ENCODE measurements around the gene CCDC182. TPM values are rescaled to one million over a fixed set of nuclear protein-coding genes. Genes with fewer than 3 reads are reported as not detected.
A peak's percentile ranks its signal among the peaks of the same experiment; 100 is the strongest.

CCDC182 gene
- total and polyA plus RNA-seq, 2 donors = 0.05 TPM; not detected in 1

- peak in 6 of 9 donors; percentile 21 to 66 (median 38) for DNase-seq (ENCODE audit: low read depth in 6 of 9, low spot score in 9 of 9)
- WGBS = 87% methylated on average over 1 of the region's 1 CpG
- Histone ChIP-seq H3K4me1 (ENCODE audit: control insufficient read depth in 2 of 2, insufficient read depth in 2 of 2, low read length in 2 of 2) (no peaks in the 10 kb centered on the region), H3K27ac (ENCODE audit: low read depth in 1 of 2, low read length in 1 of 2) (no peak overlapping the region), H3K9me3 (ENCODE audit: control insufficient read depth in 2 of 2, insufficient read depth in 1 of 2, low read length in 1 of 2) (peaks cover 0 to 3% of the 10 kb centered on the region in 2 donors), H3K4me3 (ENCODE audit: low read length in 2 of 2) (no peak overlapping the region), H3K36me3 (ENCODE audit: control insufficient read depth in 2 of 2, insufficient read depth in 2 of 2, low read length in 1 of 2) (no peaks in the 10 kb centered on the region), H3K27me3 (ENCODE audit: control insufficient read depth in 2 of 2, insufficient read depth in 1 of 2, low read length in 1 of 2) (no peaks in the 10 kb centered on the region)
These were observed 5.5 kb downstream of the CCDC182 start for GRCh38 chr17:57739402-57740234.

- no peak for DNase-seq (ENCODE audit: low read depth in 6 of 9, low spot score in 9 of 9)
- no peaks in the 10 kb centered on the region for H3K27me3 ChIP-seq (ENCODE audit: control insufficient read depth in 2 of 2, insufficient read depth in 1 of 2, low read length in 1 of 2)
- WGBS = 91% methylated on average over 3 of the region's 3 CpGs
- H3K36me3 ChIP-seq (ENCODE audit: control insufficient read depth in 2 of 2, insufficient read depth in 2 of 2, low read length in 1 of 2) = no peaks in the 10 kb centered on the region
- no peak overlapping the region for H3K4me3 ChIP-seq (ENCODE audit: low read length in 2 of 2)
- H3K27ac ChIP-seq (ENCODE audit: low read depth in 1 of 2, low read length in 1 of 2) = no peak overlapping the region
- no peaks in the 10 kb centered on the region for H3K4me1 ChIP-seq (ENCODE audit: control insufficient read depth in 2 of 2, insufficient read depth in 2 of 2, low read length in 2 of 2)
- H3K9me3 ChIP-seq (ENCODE audit: control insufficient read depth in 2 of 2, insufficient read depth in 1 of 2, low read length in 1 of 2) = peaks cover 0 to 3% of the 10 kb centered on the region in 2 donors
These were observed 7.6 kb downstream of the CCDC182 start for GRCh38 chr17:57737450-57737849.

- no peaks in the 10 kb centered on the region for H3K4me1 ChIP-seq (ENCODE audit: control insufficient read depth in 2 of 2, insufficient read depth in 2 of 2, low read length in 2 of 2)
- DNase-seq (ENCODE audit: low read depth in 6 of 9, low spot score in 9 of 9) = peak in 3 of 9 donors; percentile 7 to 42 (median 23)
- H3K36me3 ChIP-seq (ENCODE audit: control insufficient read depth in 2 of 2, insufficient read depth in 2 of 2, low read length in 1 of 2) = no peaks in the 10 kb centered on the region
- no peak overlapping the region for H3K27ac ChIP-seq (ENCODE audit: low read depth in 1 of 2, low read length in 1 of 2)
- H3K9me3 ChIP-seq (ENCODE audit: control insufficient read depth in 2 of 2, insufficient read depth in 1 of 2, low read length in 1 of 2) = no peaks in the 10 kb centered on the region
- H3K4me3 ChIP-seq (ENCODE audit: low read length in 2 of 2) = no peak overlapping the region
- no peaks in the 10 kb centered on the region for H3K27me3 ChIP-seq (ENCODE audit: control insufficient read depth in 2 of 2, insufficient read depth in 1 of 2, low read length in 1 of 2)
- WGBS = 90% methylated on average over 6 of the region's 6 CpGs
These were observed 9.4 kb downstream of the CCDC182 start for GRCh38 chr17:57735707-57736106.

GRCh38 chr17:57735230-57735629 lies 9.9 kb downstream of the CCDC182 start:
- Histone ChIP-seq H3K4me3 (ENCODE audit: low read length in 2 of 2) (no peak overlapping the region), H3K27ac (ENCODE audit: low read depth in 1 of 2, low read length in 1 of 2) (no peak overlapping the region), H3K27me3 (ENCODE audit: control insufficient read depth in 2 of 2, insufficient read depth in 1 of 2, low read length in 1 of 2) (no peaks in the 10 kb centered on the region), H3K9me3 (ENCODE audit: control insufficient read depth in 2 of 2, insufficient read depth in 1 of 2, low read length in 1 of 2) (no peaks in the 10 kb centered on the region), H3K4me1 (ENCODE audit: control insufficient read depth in 2 of 2, insufficient read depth in 2 of 2, low read length in 2 of 2) (no peaks in the 10 kb centered on the region), H3K36me3 (ENCODE audit: control insufficient read depth in 2 of 2, insufficient read depth in 2 of 2, low read length in 1 of 2) (no peaks in the 10 kb centered on the region)
- DNase-seq (ENCODE audit: low read depth in 6 of 9, low spot score in 9 of 9) = no peak
- WGBS = 95% methylated on average over 3 of the region's 3 CpGs

- H3K27me3 ChIP-seq (ENCODE audit: control insufficient read depth in 2 of 2, insufficient read depth in 1 of 2, low read length in 1 of 2) = no peaks in the 10 kb centered on the region
- H3K27ac ChIP-seq (ENCODE audit: low read depth in 1 of 2, low read length in 1 of 2) = no peak overlapping the region
- no peak overlapping the region for H3K4me3 ChIP-seq (ENCODE audit: low read length in 2 of 2)
- no peaks in the 10 kb centered on the region for H3K9me3 ChIP-seq (ENCODE audit: control insufficient read depth in 2 of 2, insufficient read depth in 1 of 2, low read length in 1 of 2)
- no peak for DNase-seq (ENCODE audit: low read depth in 6 of 9, low spot score in 9 of 9)
- 97% methylated on average over 2 of the region's 2 CpGs for WGBS
- no peaks in the 10 kb centered on the region for H3K4me1 ChIP-seq (ENCODE audit: control insufficient read depth in 2 of 2, insufficient read depth in 2 of 2, low read length in 2 of 2)
- no peaks in the 10 kb centered on the region for H3K36me3 ChIP-seq (ENCODE audit: control insufficient read depth in 2 of 2, insufficient read depth in 2 of 2, low read length in 1 of 2)
These were observed 12.0 kb downstream of the CCDC182 start for GRCh38 chr17:57733085-57733484.

GRCh38 chr17:57732062-57732461 lies 13.0 kb downstream of the CCDC182 start:
- peak in 1 of 9 donors; percentile 15 for DNase-seq (ENCODE audit: low read depth in 6 of 9, low spot score in 9 of 9)
- Histone ChIP-seq H3K27ac (ENCODE audit: low read depth in 1 of 2, low read length in 1 of 2) (no peak overlapping the region), H3K4me3 (ENCODE audit: low read length in 2 of 2) (no peak overlapping the region), H3K9me3 (ENCODE audit: control insufficient read depth in 2 of 2, insufficient read depth in 1 of 2, low read length in 1 of 2) (no peaks in the 10 kb centered on the region), H3K27me3 (ENCODE audit: control insufficient read depth in 2 of 2, insufficient read depth in 1 of 2, low read length in 1 of 2) (no peaks in the 10 kb centered on the region), H3K36me3 (ENCODE audit: control insufficient read depth in 2 of 2, insufficient read depth in 2 of 2, low read length in 1 of 2) (no peaks in the 10 kb centered on the region), H3K4me1 (ENCODE audit: control insufficient read depth in 2 of 2, insufficient read depth in 2 of 2, low read length in 2 of 2) (no peaks in the 10 kb centered on the region)
- WGBS = 84% methylated on average over 3 of the region's 3 CpGs

GRCh38 chr17:57730026-57730701 lies 14.9 kb downstream of the CCDC182 start:
- Histone ChIP-seq H3K4me1 (ENCODE audit: control insufficient read depth in 2 of 2, insufficient read depth in 2 of 2, low read length in 2 of 2) (no peaks in the 10 kb centered on the region), H3K36me3 (ENCODE audit: control insufficient read depth in 2 of 2, insufficient read depth in 2 of 2, low read length in 1 of 2) (no peaks in the 10 kb centered on the region), H3K9me3 (ENCODE audit: control insufficient read depth in 2 of 2, insufficient read depth in 1 of 2, low read length in 1 of 2) (no peaks in the 10 kb centered on the region), H3K27me3 (ENCODE audit: control insufficient read depth in 2 of 2, insufficient read depth in 1 of 2, low read length in 1 of 2) (no peaks in the 10 kb centered on the region), H3K4me3 (ENCODE audit: low read length in 2 of 2) (no peak overlapping the region), H3K27ac (ENCODE audit: low read depth in 1 of 2, low read length in 1 of 2) (no peak overlapping the region)
- WGBS = 96% methylated on average over 3 of the region's 3 CpGs
- DNase-seq (ENCODE audit: low read depth in 6 of 9, low spot score in 9 of 9) = no peak

- 96% methylated on average over 8 of the region's 8 CpGs for WGBS
- no peak for DNase-seq (ENCODE audit: low read depth in 6 of 9, low spot score in 9 of 9)
- Histone ChIP-seq H3K4me3 (ENCODE audit: low read length in 2 of 2) (no peak overlapping the region), H3K36me3 (ENCODE audit: control insufficient read depth in 2 of 2, insufficient read depth in 2 of 2, low read length in 1 of 2) (no peaks in the 10 kb centered on the region), H3K27me3 (ENCODE audit: control insufficient read depth in 2 of 2, insufficient read depth in 1 of 2, low read length in 1 of 2) (no peaks in the 10 kb centered on the region), H3K27ac (ENCODE audit: low read depth in 1 of 2, low read length in 1 of 2) (no peak overlapping the region), H3K9me3 (ENCODE audit: control insufficient read depth in 2 of 2, insufficient read depth in 1 of 2, low read length in 1 of 2) (peaks cover 0 to 3% of the 10 kb centered on the region in 2 donors), H3K4me1 (ENCODE audit: control insufficient read depth in 2 of 2, insufficient read depth in 2 of 2, low read length in 2 of 2) (peaks cover 0 to 5% of the 10 kb centered on the region in 2 donors)
These were observed 17.4 kb downstream of the CCDC182 start for GRCh38 chr17:57727630-57728175.

GRCh38 chr17:57726838-57727237 lies 18.3 kb downstream of the CCDC182 start:
- no peak overlapping the region for H3K4me3 ChIP-seq (ENCODE audit: low read length in 2 of 2)

More at GRCh38 chr17:57726838-57727237, 18.3 kb downstream of the CCDC182 start:
- peaks cover 0 to 5% of the 10 kb centered on the region in 2 donors for H3K4me1 ChIP-seq (ENCODE audit: control insufficient read depth in 2 of 2, insufficient read depth in 2 of 2, low read length in 2 of 2)
- H3K27me3 ChIP-seq (ENCODE audit: control insufficient read depth in 2 of 2, insufficient read depth in 1 of 2, low read length in 1 of 2) = no peaks in the 10 kb centered on the region
- H3K27ac ChIP-seq (ENCODE audit: low read depth in 1 of 2, low read length in 1 of 2) = no peak overlapping the region
- peaks cover 0 to 3% of the 10 kb centered on the region in 2 donors for H3K9me3 ChIP-seq (ENCODE audit: control insufficient read depth in 2 of 2, insufficient read depth in 1 of 2, low read length in 1 of 2)
- WGBS = 96% methylated on average over 5 of the region's 5 CpGs
- no peaks in the 10 kb centered on the region for H3K36me3 ChIP-seq (ENCODE audit: control insufficient read depth in 2 of 2, insufficient read depth in 2 of 2, low read length in 1 of 2)
- no peak for DNase-seq (ENCODE audit: low read depth in 6 of 9, low spot score in 9 of 9)

Data from thymus (tissue), 11 donors.